Nephron progenitor cell (in vitro differentiated cells): Measurements from ENCODE around the gene MCOLN1.

ENCODE experiments used
- DNase-seq: peaks from one replicate; pipeline ENCODE4 v3.0.0; 2021
- H3K27ac Mint-ChIP-seq: 2 replicates; pipeline ENCODE4 v1.8.0; 2021; ENCODE audit warnings: mild to moderate bottlenecking, moderate library complexity, mixed read lengths
- H3K27me3 Mint-ChIP-seq: 2 replicates; pipeline ENCODE4 v1.8.0; 2021; ENCODE audit warnings: mild to moderate bottlenecking, low read depth, mixed read lengths; ENCODE audit not compliant: poor library complexity
- H3K36me3 Mint-ChIP-seq: 2 replicates; pipeline ENCODE4 v1.8.0; 2021; ENCODE audit warnings: low read depth, mixed read lengths
- H3K4me1 Mint-ChIP-seq: 2 replicates; pipeline ENCODE4 v1.8.0; 2021; ENCODE audit warnings: mixed read lengths
- H3K4me3 Mint-ChIP-seq: 2 replicates; pipeline ENCODE4 v1.8.0; 2021; ENCODE audit warnings: mild to moderate bottlenecking, moderate library complexity, mixed read lengths
- H3K9me3 Mint-ChIP-seq: 2 replicates; pipeline ENCODE4 v1.8.0; 2021; ENCODE audit warnings: mild to moderate bottlenecking, moderate library complexity, mixed read lengths
- TF ChIP-seq, protein P1 (sequence below): fragments of 200-600 bp; sonication (generic); IDR thresholded peaks from 2 replicates; pipeline ENCODE4 v1.5.0; 2021; ENCODE audit warnings: antibody characterized with exemption

Gene MCOLN1

DNA sequence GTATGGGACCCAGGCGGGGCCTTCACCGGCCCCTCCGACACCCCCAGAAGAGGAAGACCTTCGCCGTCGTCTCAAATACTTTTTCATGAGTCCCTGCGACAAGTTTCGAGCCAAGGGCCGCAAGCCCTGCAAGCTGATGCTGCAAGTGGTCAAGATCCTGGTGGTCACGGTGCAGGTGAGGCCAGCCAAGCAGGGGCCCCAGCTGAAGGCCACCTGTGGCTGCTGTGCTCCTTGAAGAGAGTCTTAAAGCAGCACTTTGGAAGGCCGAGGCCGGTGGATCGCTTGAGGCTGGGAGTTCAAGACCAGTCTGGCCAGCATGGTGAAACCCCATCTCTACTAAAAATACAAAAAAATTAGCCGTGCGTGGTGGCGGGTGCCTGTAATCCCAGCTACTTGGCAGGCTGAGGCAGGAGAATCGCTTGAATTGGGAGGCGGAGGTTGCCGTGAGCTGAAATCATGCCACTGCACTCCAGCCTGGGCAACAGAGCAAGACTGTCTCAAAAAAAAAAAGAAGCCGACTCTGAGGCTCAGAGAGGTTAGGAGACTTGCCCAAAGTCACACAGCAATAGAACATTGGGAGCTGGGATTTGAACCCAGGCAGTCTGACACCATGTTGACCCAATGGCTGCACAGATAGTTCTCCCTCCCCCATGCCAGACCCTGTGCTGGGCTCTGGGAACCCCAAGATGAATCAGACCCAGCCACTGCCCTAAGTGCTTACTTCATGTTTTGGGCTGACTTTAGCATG, 2.7 kb downstream of the MCOLN1 start:
- Mint-ChIP-seq H3K9me3 (no peaks in the 10 kb centered on the region), H3K4me1 (peaks cover 12% of the 10 kb centered on the region), H3K27me3 (no peaks in the 10 kb centered on the region), H3K4me3 (no peak overlapping the region), H3K27ac (no peak overlapping the region), H3K36me3 (peaks cover 5% of the 10 kb centered on the region)
- no peak for DNase-seq
- TF ChIP-seq, protein P1, sequence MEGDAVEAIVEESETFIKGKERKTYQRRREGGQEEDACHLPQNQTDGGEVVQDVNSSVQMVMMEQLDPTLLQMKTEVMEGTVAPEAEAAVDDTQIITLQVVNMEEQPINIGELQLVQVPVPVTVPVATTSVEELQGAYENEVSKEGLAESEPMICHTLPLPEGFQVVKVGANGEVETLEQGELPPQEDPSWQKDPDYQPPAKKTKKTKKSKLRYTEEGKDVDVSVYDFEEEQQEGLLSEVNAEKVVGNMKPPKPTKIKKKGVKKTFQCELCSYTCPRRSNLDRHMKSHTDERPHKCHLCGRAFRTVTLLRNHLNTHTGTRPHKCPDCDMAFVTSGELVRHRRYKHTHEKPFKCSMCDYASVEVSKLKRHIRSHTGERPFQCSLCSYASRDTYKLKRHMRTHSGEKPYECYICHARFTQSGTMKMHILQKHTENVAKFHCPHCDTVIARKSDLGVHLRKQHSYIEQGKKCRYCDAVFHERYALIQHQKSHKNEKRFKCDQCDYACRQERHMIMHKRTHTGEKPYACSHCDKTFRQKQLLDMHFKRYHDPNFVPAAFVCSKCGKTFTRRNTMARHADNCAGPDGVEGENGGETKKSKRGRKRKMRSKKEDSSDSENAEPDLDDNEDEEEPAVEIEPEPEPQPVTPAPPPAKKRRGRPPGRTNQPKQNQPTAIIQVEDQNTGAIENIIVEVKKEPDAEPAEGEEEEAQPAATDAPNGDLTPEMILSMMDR = no peak

DNA sequence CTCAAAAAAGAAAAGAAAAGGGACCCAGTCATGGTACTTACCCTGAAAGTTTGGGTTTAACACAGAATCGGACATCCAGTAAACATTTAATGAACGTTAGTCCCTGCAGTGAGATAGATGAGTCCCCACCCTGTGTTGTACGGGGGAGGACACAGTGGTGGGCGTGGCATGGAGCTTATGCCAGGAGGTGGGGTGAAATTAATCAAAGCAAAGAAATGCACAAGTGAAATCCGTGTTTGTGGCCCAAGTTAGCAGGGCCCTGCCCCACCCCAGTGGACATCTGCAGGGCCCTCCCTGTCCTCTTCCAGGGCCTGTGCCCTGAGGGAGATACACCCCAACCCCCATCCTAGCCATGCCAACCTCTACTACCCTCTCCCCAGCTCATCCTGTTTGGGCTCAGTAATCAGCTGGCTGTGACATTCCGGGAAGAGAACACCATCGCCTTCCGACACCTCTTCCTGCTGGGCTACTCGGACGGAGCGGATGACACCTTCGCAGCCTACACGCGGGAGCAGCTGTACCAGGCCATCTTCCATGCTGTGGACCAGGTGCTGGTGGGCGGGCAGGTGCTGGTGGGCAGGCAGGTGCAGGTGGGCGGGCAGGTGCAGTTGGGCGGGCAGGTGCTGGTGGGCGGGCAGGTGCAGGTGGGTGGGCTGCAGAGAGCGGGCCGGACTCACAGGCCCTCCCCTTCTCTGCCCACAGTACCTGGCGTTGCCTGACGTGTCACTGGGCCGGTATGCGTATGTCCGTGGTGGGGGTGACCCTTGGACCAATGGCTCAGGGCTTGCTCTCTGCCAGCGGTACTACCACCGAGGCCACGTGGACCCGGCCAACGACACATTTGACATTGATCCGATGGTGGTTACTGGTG, 3.9 kb downstream of the MCOLN1 start:
- no peak overlapping the region for H3K4me3 Mint-ChIP-seq
- H3K36me3 Mint-ChIP-seq = peaks cover 1% of the 10 kb centered on the region
- no peaks in the 10 kb centered on the region for H3K9me3 Mint-ChIP-seq
- H3K27me3 Mint-ChIP-seq = no peaks in the 10 kb centered on the region
- no peak for DNase-seq
- H3K27ac Mint-ChIP-seq = no peak overlapping the region
- TF ChIP-seq, protein P1 = no peak
- peaks cover 12% of the 10 kb centered on the region for H3K4me1 Mint-ChIP-seq

DNA sequence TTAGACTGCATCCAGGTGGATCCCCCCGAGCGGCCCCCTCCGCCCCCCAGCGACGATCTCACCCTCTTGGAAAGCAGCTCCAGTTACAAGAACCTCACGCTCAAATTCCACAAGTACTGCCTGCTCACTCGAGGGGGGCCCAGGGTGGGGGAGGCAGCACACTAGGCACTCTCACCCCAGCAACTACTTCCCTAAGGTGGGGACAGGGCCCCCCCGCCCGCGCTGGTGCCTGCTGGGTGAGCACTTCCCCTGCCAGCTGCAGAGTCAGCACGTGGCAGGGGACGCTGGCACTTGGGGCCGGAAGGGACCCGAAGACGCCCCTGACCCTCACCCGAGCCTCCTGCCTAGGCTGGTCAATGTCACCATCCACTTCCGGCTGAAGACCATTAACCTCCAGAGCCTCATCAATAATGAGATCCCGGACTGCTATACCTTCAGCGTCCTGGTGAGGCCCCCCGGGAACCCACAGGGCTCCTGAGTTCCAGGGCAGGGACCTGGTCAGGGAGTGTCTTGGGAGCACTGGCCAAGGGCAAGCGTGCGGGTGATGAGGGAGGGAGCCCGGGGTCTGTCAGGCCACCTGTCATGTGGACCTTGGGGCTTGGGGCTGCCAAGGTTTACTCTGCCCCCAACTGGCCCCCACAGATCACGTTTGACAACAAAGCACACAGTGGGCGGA, 5.2 kb downstream of the MCOLN1 start:
- Mint-ChIP-seq H3K27me3 (no peaks in the 10 kb centered on the region), H3K9me3 (no peaks in the 10 kb centered on the region), H3K4me1 (peaks cover 4% of the 10 kb centered on the region), H3K36me3 (peaks cover 4% of the 10 kb centered on the region), H3K27ac (no peak overlapping the region), H3K4me3 (no peak overlapping the region)
- DNase-seq = no peak
- TF ChIP-seq, protein P1 = no peak

DNA sequence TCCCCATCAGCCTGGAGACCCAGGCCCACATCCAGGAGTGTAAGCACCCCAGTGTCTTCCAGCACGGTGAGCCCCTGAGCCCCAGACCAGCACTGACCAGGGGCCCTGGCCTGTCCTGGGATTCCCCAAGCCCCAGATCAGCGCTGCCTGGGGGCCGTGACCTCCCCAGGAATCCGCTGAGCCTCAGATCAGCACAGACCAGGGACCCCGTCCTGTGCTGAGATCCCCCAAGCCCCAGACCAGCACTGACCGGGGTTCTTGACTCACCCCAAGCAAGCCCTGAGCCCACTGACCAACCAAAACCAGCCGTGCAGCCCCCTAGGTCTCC, 5.7 kb downstream of the MCOLN1 start:
- H3K27ac Mint-ChIP-seq = no peak overlapping the region
- H3K27me3 Mint-ChIP-seq = no peaks in the 10 kb centered on the region
- no peak for DNase-seq
- H3K4me1 Mint-ChIP-seq = peaks cover 4% of the 10 kb centered on the region
- no peaks in the 10 kb centered on the region for H3K9me3 Mint-ChIP-seq
- TF ChIP-seq, protein P1 = no peak
- peaks cover 4% of the 10 kb centered on the region for H3K36me3 Mint-ChIP-seq
- H3K4me3 Mint-ChIP-seq = no peak overlapping the region

DNA sequence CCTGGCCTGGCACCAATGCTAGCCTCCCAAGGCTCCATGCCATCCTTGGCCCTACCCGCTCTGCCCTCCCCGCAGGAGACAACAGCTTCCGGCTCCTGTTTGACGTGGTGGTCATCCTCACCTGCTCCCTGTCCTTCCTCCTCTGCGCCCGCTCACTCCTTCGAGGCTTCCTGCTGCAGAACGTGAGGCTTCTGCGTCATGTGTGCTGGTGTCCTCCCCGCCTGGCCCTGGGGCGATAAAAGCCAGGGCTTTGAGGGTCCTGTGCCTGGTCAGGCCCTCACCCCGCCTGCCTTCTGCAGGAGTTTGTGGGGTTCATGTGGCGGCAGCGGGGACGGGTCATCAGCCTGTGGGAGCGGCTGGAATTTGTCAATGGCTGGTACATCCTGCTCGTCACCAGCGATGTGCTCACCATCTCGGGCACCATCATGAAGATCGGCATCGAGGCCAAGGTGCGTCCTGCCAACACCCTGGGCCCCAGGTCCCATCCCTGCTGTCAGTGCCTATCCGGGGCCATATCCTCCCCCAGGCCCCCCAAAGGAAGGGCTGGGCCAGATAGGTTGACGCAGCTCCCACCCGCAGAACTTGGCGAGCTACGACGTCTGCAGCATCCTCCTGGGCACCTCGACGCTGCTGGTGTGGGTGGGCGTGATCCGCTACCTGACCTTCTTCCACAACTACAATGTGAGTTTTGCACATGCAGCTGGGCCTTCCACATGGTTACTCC, 6.3 kb downstream of the MCOLN1 start:
- Mint-ChIP-seq H3K4me1 (no peaks in the 10 kb centered on the region), H3K9me3 (no peaks in the 10 kb centered on the region), H3K27ac (no peak overlapping the region), H3K27me3 (no peaks in the 10 kb centered on the region), H3K36me3 (peaks cover 4% of the 10 kb centered on the region), H3K4me3 (no peak overlapping the region)
- no peak for DNase-seq
- TF ChIP-seq, protein P1 = no peak
